IMR-90 (cell line): Measurements from ENCODE around the gene UBL3. TPM values are rescaled to one million over a fixed set of nuclear protein-coding genes. Genes with fewer than 3 reads are reported as not detected.

Source experiments
- ATAC-seq: fragments of 200-7000 bp; cut with Tn5 transposase; 2 replicates; pipeline ENCODE4 v1.9.1; 2020; ENCODE audit warnings: low read depth, mild to moderate bottlenecking, moderate library complexity
- BruUV-seq: library from RNA; stranded (reverse); fragments of 400-500 nt; replicated peaks from 2 replicates; lab custom pipeline; 2021; lab: Mats Ljungman, UMichigan
- CTCF ChIA-PET: fragments of 300-600 bp; formaldehyde crosslinking; extraction: SDS; loops from one replicate; lab custom pipeline; 2021; ENCODE audit warnings: antibody characterized with exemption; lab: Yijun Ruan, JAX
- POLR2A ChIA-PET: fragments of 300-600 bp; sonication (Branson Sonifier 250); formaldehyde crosslinking; loops from one replicate; lab custom pipeline; 2022; ENCODE audit warnings: antibody characterized with exemption; ENCODE audit not compliant: unreplicated experiment; lab: Charles Lee
- DNase-seq: peaks from one replicate; pipeline ENCODE4 v3.0.0; 2013
- H2AFZ ChIP-seq: replicated peaks from 2 replicates; pipeline ENCODE3; 2013; ENCODE audit warnings: low read length, mild to moderate bottlenecking; ENCODE audit not compliant: poor library complexity
- H2AK5ac ChIP-seq: 2 replicates; pipeline ENCODE4 v1.6.1; 2013; ENCODE audit warnings: low read depth, low read length, inconsistent platforms
- H2AK9ac ChIP-seq: replicated peaks from 2 replicates; pipeline ENCODE3; 2013; ENCODE audit warnings: mild to moderate bottlenecking, low read depth, low read length, moderate library complexity; ENCODE audit not compliant: poor library complexity
- H2BK120ac ChIP-seq: 2 replicates; pipeline ENCODE4 v1.6.1; 2013; ENCODE audit warnings: low read depth, low read length, inconsistent platforms
- H2BK15ac ChIP-seq: 3 replicates; pipeline ENCODE4 v1.6.1; 2013; ENCODE audit warnings: low read depth, low read length, inconsistent platforms
- H2BK20ac ChIP-seq: 2 replicates; pipeline ENCODE4 v1.6.1; 2013; ENCODE audit warnings: low read depth, mild to moderate bottlenecking, inconsistent platforms, low read length, moderate library complexity
- H2BK5ac ChIP-seq: 2 replicates; pipeline ENCODE4 v1.6.1; 2013; ENCODE audit warnings: mild to moderate bottlenecking, low read depth, low read length, inconsistent platforms; ENCODE audit not compliant: poor library complexity, severe bottlenecking
- H3K14ac ChIP-seq: replicated peaks from 2 replicates; pipeline ENCODE4 v1.6.1; 2013; ENCODE audit warnings: low read depth, low read length, inconsistent platforms
- H3K18ac ChIP-seq: 2 replicates; pipeline ENCODE4 v1.6.1; 2013; ENCODE audit warnings: low read depth, low read length, control low read depth
- H3K23ac ChIP-seq: 2 replicates; pipeline ENCODE4 v1.6.1; 2013; ENCODE audit warnings: low read depth, low read length, inconsistent platforms
- H3K27ac ChIP-seq: 2 replicates; pipeline ENCODE4 v1.5.1; 2013; ENCODE audit warnings: mild to moderate bottlenecking, control low read depth, low read length; ENCODE audit not compliant: insufficient read depth
- H3K27me3 ChIP-seq: 2 replicates; pipeline ENCODE4 v1.6.1; 2013; ENCODE audit warnings: low read length; ENCODE audit not compliant: control insufficient read depth, insufficient read depth
- H3K36me3 ChIP-seq: 2 replicates; pipeline ENCODE4 v1.6.1; 2013; ENCODE audit warnings: low read length, mixed read lengths; ENCODE audit not compliant: control insufficient read depth, insufficient read depth
- H3K4ac ChIP-seq: 2 replicates; pipeline ENCODE4 v1.6.1; 2013; ENCODE audit warnings: low read depth, low read length, inconsistent platforms
- H3K4me1 ChIP-seq: 2 replicates; pipeline ENCODE4 v1.6.1; 2013; ENCODE audit warnings: low read length, mixed read lengths; ENCODE audit not compliant: control insufficient read depth, insufficient read depth
- H3K4me2 ChIP-seq: 2 replicates; pipeline ENCODE4 v1.6.1; 2013; ENCODE audit warnings: low read depth, mild to moderate bottlenecking, control low read depth, low read length, moderate library complexity
- H3K4me3 ChIP-seq: 2 replicates; pipeline ENCODE4 v1.5.1; 2013; ENCODE audit warnings: low read depth, mild to moderate bottlenecking, control low read depth, low read length, moderate library complexity; ENCODE audit not compliant: insufficient read depth
- H3K56ac ChIP-seq: 2 replicates; pipeline ENCODE4 v1.6.1; 2013; ENCODE audit warnings: low read length, inconsistent platforms; ENCODE audit not compliant: insufficient read depth; ENCODE audit errors: extremely low read depth
- H3K79me1 ChIP-seq, 2 experiments: 2 replicates each; pipeline ENCODE4 v1.6.1; 2013; ENCODE audit warnings: low read length in 2 of 2, inconsistent platforms in 1 of 2, low read depth in 1 of 2
- H3K9ac ChIP-seq: 2 replicates; pipeline ENCODE4 v1.6.1; 2013; ENCODE audit warnings: low read depth, low read length, control low read depth
- H3K9me1 ChIP-seq: 2 replicates; pipeline ENCODE4 v1.6.1; 2013; ENCODE audit warnings: low read length, inconsistent platforms; ENCODE audit not compliant: insufficient read depth
- H3K9me3 ChIP-seq: 2 replicates; pipeline ENCODE4 v1.6.1; 2013; ENCODE audit warnings: low read length; ENCODE audit not compliant: control insufficient read depth, insufficient read depth
- H4K20me1 ChIP-seq: 2 replicates; pipeline ENCODE4 v1.6.1; 2013; ENCODE audit warnings: low read length, inconsistent platforms; ENCODE audit not compliant: insufficient read depth
- H4K5ac ChIP-seq: 2 replicates; pipeline ENCODE4 v1.6.1; 2013; ENCODE audit warnings: mild to moderate bottlenecking, low read depth, low read length, control low read depth
- H4K8ac ChIP-seq, 2 experiments: 2 replicates each; pipeline ENCODE4 v1.6.1; 2013; ENCODE audit warnings: low read depth in 2 of 2, low read length in 2 of 2, control low read depth in 1 of 2, inconsistent platforms in 1 of 2
- H4K91ac ChIP-seq: 2 replicates; pipeline ENCODE4 v1.6.1; 2013; ENCODE audit warnings: low read depth, low read length, inconsistent platforms; ENCODE audit not compliant: insufficient read depth
- BHLHE40 ChIP-seq: fragments of 150-350 bp; IDR thresholded peaks from 2 replicates; pipeline ENCODE4 v1.6.1; 2016; ENCODE audit warnings: mild to moderate bottlenecking, low read depth, low read length
- CEBPB ChIP-seq: IDR thresholded peaks from 2 replicates; pipeline ENCODE4 v1.6.1; 2012; ENCODE audit warnings: low read depth, low read length, improper control_type of control experiment
- CHD1 ChIP-seq: IDR thresholded peaks from 2 replicates; pipeline ENCODE4 v1.6.1; 2012; ENCODE audit warnings: low read depth, low read length, improper control_type of control experiment
- CTCF ChIP-seq: conservative IDR thresholded peaks from 2 replicates; pipeline ENCODE4 v1.5.1; 2012; ENCODE audit warnings: mild to moderate bottlenecking, low read depth, low read length, improper control_type of control experiment
- ELK1 ChIP-seq: fragments of 150-350 bp; IDR thresholded peaks from 2 replicates; pipeline ENCODE4 v1.6.1; 2016; ENCODE audit warnings: low read depth, mild to moderate bottlenecking, low read length, moderate library complexity, borderline replicate concordance
- FOS ChIP-seq: fragments of 150-350 bp; IDR thresholded peaks from 2 replicates; pipeline ENCODE4 v1.6.1; 2016; ENCODE audit warnings: low read depth, low read length
- MAFK ChIP-seq: IDR thresholded peaks from 2 replicates; pipeline ENCODE4 v1.6.1; 2012; ENCODE audit warnings: low read depth, low read length, improper control_type of control experiment
- MAZ ChIP-seq: IDR thresholded peaks from 2 replicates; pipeline ENCODE4 v1.6.1; 2012; ENCODE audit warnings: low read depth, mild to moderate bottlenecking, low read length, improper control_type of control experiment, moderate library complexity, borderline replicate concordance
- MXI1 ChIP-seq: IDR thresholded peaks from 2 replicates; pipeline ENCODE4 v1.6.1; 2012; ENCODE audit warnings: low read depth, mild to moderate bottlenecking, low read length, moderate library complexity, borderline replicate concordance
- NFE2L2 ChIP-seq: fragments of 150-350 bp; IDR thresholded peaks from 2 replicates; pipeline ENCODE4 v1.6.1; 2016; ENCODE audit warnings: low read depth, mild to moderate bottlenecking, low read length
- POLR2A ChIP-seq: IDR thresholded peaks from 2 replicates; pipeline ENCODE4 v1.6.1; 2012; ENCODE audit warnings: mild to moderate bottlenecking, low read depth, low read length
- RAD21 ChIP-seq: IDR thresholded peaks from 2 replicates; pipeline ENCODE4 v1.6.1; 2012; ENCODE audit warnings: low read length, improper control_type of control experiment
- RCOR1 ChIP-seq: IDR thresholded peaks from 2 replicates; pipeline ENCODE4 v1.6.1; 2012; ENCODE audit warnings: mild to moderate bottlenecking, low read length, improper control_type of control experiment; ENCODE audit not compliant: insufficient replicate concordance
- RFX5 ChIP-seq: IDR thresholded peaks from 2 replicates; pipeline ENCODE4 v1.8.0; 2012; ENCODE audit warnings: low read depth, mild to moderate bottlenecking, low read length, moderate library complexity
- SMC3 ChIP-seq: fragments of 150-350 bp; IDR thresholded peaks from 2 replicates; pipeline ENCODE4 v1.6.1; 2016; ENCODE audit warnings: low read depth, mild to moderate bottlenecking, antibody characterized with exemption, low read length, moderate library complexity
- USF2 ChIP-seq: fragments of 150-350 bp; IDR thresholded peaks from 2 replicates; pipeline ENCODE4 v1.6.1; 2017; ENCODE audit warnings: mild to moderate bottlenecking, antibody characterized with exemption, low read length, low read depth
- WGBS, 2 experiments: methylation state at CpG; one replicate each; pipeline versions ENCODE4 v1.1.5 to v1.1.7; 2013; ENCODE audit warnings: missing lambda C conversion rate in 2 of 2; ENCODE audit not compliant: insufficient read length in 1 of 2; ENCODE audit errors: extremely low coverage in 2 of 2; 5-methylcytosine and 5-hydroxymethylcytosine counted together
- dilution Hi-C: fragments of 300-500 bp; cut with HindIII; formaldehyde crosslinking; loops from one replicate; pipeline ENCODE4 v1.14.3; 2018; ENCODE audit warnings: low sequenced_read_pairs; ENCODE audit not compliant: unreplicated experiment
- in situ Hi-C: fragments of 300-500 bp; cut with MboI; formaldehyde crosslinking; loops from 3 replicates; pipeline ENCODE4 v1.14.3; 2019; ENCODE audit warnings: low sequenced_read_pairs, inconsistent platforms, mixed read lengths
- intact Hi-C: fragments of 100-400 bp; cut with micrococcal nuclease; formaldehyde crosslinking; loops from 2 replicates; pipeline ENCODE4 v1.10.0; 2022
- polyA plus RNA-seq, 3 experiments: library from polyadenylated mRNA; depleted of rRNA; stranded (reverse); fragments of >200 nt; gene quantifications; 2 replicates each; pipeline ENCODE4 v1.2.3, GENCODE V29; 2012; ENCODE audit warnings: low replicate concordance in 1 of 3
- total RNA-seq: library from RNA; depleted of rRNA; stranded (reverse); fragments of >200 nt; gene quantifications from 2 replicates; pipeline ENCODE4 v1.2.3, GENCODE V29; 2012

UBL3 gene
- total and polyA plus RNA-seq, 2 of the 4 experiments (the other 2 are of a cell fraction), result 16.0 to 19.9 TPM

GRCh38 chr13:29889111-29889510 lies 38.7 kb upstream of the UBL3 start:
- no peak overlapping the region for H3K18ac ChIP-seq
- intact Hi-C loops, result no loop called here
- no peak overlapping the region for H2AFZ ChIP-seq
- H2BK15ac ChIP-seq, result no peak overlapping the region
- H3K36me3 ChIP-seq, result no peaks in the 10 kb centered on the region
- H3K56ac ChIP-seq, result no peak overlapping the region
- H2BK120ac ChIP-seq, result no peak overlapping the region
- no peak overlapping the region for H3K27ac ChIP-seq
- H3K9me3 ChIP-seq, result no peaks in the 10 kb centered on the region
- ATAC-seq (no peak), DNase-seq (no peak)
- peaks cover 3% of the 10 kb centered on the region; the same call in 1 of the 2 replicates for H3K4me1 ChIP-seq
- dilution Hi-C loops, result no loop called here
- H3K9me1 ChIP-seq, result no peaks in the 10 kb centered on the region
- no peaks in the 10 kb centered on the region for H3K79me1 ChIP-seq
- no peak overlapping the region for H4K5ac ChIP-seq
- no peak overlapping the region for H3K23ac ChIP-seq
- H3K4me2 ChIP-seq, result no peak overlapping the region
- no peak overlapping the region for H2AK9ac ChIP-seq
- WGBS, 2 experiments, result no CpG with 5 or more reads among the region's 3 CpGs
- no peak overlapping the region for H4K91ac ChIP-seq
- POLR2A ChIA-PET, result interaction anchor here (0.6 kb wide), 1 partner anchor 19 kb away, joined by 3 read pairs; no protein-coding TSS in a partner anchor
- H3K27me3 ChIP-seq, result no peaks in the 10 kb centered on the region; the same call in 1 of the 2 replicates
- H2BK5ac ChIP-seq, result no peak overlapping the region
- H3K4me3 ChIP-seq, result no peak overlapping the region
- TF ChIP-seq CHD1 (no peak), NFE2L2 (no peak), RFX5 (no peak), SMC3 (no peak), BHLHE40 (no peak), CTCF (no peak), ELK1 (no peak), RAD21 (no peak), FOS (no peak), MXI1 (no peak), CEBPB (no peak), USF2 (no peak), RCOR1 (no peak), MAZ (no peak), POLR2A (no peak), MAFK (no peak)
- H4K8ac ChIP-seq, result no peak overlapping the region
- no peak overlapping the region for H3K9ac ChIP-seq
- no peak overlapping the region for H2BK20ac ChIP-seq
- CTCF ChIA-PET, result interaction anchor here (0.7 kb wide), 1 partner anchor 13 kb away, joined by 3 read pairs; no protein-coding TSS in a partner anchor
- no peak overlapping the region for H3K14ac ChIP-seq
- no peak overlapping the region for H3K4ac ChIP-seq
- H2AK5ac ChIP-seq, result no peak overlapping the region
- H4K20me1 ChIP-seq, result no peaks in the 10 kb centered on the region
- in situ Hi-C loops, result no loop called here
- no TSS peak for BruUV-seq
